ENCODE results near the gene TUT1.
"Not testable (repeated sequence)": the region's sequence is repeated elsewhere in the genome, so short reads cannot be mapped to it uniquely, and the experiment has no call there.

TUT1 gene

DNA sequence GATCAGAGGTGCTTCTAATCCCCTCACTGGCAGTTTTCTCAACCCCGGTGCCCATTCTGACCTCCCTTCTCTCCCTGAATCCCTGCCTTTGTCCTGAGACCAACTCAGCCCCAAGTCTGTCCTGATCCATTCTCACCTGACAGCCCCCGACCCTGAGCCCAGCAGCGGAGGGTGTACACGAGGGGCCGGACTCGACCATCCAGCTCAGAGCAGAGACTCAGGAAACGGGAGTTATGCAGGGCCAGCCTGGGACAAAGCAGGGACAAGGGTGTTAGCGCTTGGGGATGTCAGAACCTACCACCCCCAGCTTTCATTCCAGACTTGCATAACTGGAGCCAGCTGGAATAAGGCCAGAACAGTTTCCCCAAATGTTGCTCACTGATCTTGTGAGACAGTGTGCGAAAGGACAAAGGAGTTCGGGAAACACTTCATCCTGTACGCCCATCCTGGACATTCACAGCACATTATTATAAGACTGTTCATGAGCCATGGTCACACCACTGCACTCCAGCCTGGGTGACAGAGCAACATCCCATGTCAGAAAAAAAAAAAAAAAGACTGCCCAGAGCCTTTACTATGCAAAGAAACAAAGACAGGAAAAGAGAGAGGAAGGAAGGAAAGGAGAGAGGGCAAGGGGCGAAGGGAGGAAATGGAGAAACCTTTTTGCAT, 14.1 kb downstream of the TUT1 start:
- no peak for DNase-seq

- no peak for DNase-seq
These were observed 15.5 kb downstream of the TUT1 start for GRCh38 chr11:62575837-62576236.

DNA sequence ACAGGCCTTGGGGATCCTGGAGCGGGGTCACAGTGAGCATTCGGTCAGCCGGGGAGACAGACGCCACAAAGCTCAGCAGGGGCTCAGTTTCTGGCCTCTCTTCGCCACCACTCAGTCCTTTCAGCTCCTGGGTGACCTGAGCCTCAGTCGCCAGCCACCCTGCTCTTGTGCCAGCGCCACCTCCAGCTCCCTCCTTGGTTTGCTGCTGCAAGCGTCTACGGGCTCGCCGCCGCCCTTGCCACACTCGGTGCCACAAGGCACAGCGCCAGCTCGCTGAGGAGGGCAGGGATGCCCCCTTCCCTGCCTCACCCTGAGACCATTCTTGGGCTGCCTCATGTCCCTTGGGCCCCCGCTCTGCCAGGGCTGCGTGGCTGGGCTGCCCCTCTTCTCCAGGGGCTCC, 16.2 kb downstream of the TUT1 start:
- no peak for DNase-seq

DNA sequence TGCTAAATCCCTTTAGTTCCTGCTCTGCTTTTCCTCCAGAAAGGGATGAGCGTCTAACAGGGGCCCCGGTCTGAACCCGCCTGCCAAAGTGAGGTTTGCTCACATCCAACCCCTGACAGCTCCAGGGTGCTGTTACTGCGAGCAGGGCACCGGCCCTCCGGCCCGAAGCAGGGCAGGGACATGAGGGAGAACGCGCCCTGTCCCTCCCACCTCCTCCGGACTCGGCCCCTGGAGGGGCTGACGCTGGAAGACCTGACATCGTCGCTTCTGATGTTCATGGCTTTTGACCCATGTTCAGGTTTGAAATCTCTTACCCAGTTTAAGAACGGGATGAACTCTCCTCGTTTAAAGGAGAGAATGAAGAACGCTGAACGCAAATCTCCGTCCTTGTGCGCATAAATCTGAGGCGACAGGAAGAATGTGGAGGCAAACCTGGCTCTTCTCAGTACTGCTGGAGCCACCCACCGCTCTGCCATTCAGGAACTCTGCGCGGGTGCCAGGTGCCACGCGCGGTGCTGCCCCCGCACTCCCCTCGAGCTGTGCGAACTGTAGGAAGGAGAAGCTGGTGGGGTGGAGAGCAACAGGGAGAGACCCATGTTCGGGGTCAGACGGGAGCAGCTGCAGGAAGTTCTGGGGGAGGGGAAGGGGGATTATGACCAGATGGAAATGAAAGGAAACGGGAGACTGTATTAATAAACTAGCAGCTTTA, 16.8 kb downstream of the TUT1 start:
- no peak for DNase-seq

DNA sequence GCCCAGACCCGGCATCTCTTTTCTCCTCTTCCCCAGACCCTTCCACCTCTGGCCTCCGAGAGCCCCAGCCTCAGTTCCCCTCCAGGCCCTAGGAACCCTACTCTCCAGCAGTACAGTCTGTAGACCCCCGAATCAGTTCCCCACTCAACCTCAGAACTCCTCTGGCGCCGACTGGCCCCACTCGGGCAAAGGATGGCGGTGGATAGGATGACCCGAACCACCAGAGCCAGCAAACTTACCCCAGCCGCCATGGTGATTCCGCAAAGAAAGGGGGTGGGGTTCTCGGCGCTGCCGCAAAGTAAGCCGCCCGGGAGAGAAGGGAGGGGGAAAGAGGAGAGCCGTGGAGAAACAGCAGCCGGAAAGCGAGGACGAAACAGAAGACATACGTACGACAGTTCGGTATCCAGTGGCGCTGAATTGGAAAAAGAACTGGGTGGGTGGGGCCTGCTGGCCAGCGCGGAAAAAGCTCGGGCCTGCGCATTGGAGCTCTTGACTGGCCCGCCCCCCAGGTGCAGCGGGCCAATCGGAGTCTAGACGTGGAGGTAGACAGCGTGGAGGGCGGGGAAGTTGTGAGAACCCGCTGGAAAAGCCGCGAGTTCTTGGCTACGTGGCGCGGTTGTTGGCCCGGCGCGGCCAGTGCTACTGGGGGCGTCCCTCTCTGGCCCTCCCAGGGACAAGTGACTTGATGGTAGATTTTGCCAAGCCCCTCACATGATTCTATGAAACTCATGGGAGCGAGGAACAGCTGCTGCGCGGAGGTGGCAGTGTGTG, 17.5 kb downstream of the TUT1 start, which contains the start of gene EEF1G:
EEF1G (minus strand) TSS at position 300 of the 771 bp plus-strand sequence; CDS start at position 251, 49 bp downstream.
- peak; percentile 84 to 100 for DNase-seq

GRCh38 chr11:62573006-62573591, 18.2 kb downstream of the TUT1 start:
- no peak for DNase-seq

DNA sequence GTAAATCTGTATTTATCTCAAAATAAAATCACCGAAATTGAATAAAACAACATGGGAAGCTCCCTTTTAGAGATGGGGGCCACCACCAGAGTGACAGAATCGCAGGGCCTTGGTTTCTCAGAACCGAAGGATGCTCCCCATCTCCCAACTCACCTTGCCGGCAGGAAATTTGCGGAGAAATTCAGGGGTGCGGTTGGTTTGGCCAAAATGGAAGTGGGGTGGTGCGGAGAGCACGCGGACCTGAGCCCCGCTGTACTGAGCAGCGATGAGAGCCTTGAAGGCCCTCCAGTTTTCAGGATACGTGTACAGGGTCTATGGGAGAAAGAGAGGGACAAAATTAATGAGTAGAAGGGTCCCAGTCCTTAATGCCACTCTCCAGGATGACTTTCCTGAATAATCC, 18.9 kb downstream of the TUT1 start:
- DNase-seq, result no peak

GRCh38 chr11:62571493-62571892, 19.8 kb downstream of the TUT1 start:
- DNase-seq, result not testable (repeated sequence)

- DNase-seq, result not testable (repeated sequence)
These were observed 20.4 kb downstream of the TUT1 start for GRCh38 chr11:62570903-62571302.

DNA sequence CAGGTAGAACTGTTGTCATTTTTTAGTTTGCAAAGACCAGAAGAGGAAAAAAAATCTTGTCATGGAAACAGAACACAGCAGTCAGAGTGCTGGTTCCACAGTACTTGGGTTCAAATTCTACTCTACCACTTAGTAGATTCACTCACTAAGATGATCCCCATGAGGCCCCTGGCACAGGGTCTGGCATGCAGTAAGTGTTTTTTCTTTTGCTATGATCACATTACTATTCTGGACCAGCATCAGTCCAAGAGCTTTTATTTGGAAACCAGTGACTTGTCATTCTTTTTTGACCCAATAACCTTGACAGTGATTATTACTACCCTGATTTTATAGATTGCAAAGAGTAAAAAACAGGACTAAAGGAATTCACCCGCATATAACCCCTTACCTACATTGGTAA, 21.7 kb downstream of the TUT1 start:
- no peak for DNase-seq

DNA sequence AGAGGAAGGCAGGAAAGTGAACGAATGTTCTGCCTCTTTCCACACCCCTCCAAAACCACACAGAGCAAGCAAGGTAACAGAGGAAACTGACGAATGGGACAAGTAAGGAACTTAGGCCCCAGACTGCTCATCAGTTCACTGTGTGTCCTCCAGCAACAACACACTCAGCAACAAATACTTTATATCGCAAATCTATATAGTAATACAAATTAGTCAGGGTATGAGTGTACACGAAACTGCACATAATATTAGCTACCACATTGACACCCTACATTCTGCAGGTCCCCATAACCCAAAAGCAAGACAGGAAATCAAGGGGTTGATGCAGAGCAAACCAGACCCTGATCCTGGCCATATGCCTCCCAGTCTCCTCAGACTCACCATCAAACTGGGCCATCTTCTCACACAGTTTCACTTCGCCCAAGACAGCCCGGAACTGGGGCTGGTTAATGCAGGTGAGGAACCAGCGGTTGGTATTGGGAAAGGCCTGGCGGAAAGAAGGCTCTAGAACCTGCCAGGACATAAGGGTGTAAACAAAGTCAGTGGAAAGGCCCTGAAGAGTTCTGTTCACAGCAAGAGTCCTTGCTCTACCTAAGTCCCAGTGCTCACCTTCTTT, 24.2 kb downstream of the TUT1 start:
- no peak for DNase-seq

DNA sequence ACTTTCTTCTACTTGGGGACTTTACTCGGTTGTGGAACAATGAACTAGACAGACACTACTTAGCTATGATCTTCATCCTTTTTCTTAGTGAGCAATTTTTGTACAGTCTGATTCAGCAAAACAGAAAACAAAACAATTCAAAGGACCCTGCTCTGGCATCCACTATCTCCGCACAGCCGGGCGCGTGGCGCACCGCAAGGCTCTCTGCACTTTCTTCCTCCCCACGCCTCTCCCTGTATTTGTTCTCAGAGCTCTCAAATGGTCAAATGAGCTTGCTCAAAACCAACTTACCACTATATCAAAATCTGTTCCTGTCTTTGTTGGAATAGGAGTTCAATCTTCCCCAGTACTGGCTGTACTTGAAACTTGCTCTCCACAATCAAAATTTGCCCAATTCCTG, 25.1 kb downstream of the TUT1 start:
- no peak for DNase-seq

DNA sequence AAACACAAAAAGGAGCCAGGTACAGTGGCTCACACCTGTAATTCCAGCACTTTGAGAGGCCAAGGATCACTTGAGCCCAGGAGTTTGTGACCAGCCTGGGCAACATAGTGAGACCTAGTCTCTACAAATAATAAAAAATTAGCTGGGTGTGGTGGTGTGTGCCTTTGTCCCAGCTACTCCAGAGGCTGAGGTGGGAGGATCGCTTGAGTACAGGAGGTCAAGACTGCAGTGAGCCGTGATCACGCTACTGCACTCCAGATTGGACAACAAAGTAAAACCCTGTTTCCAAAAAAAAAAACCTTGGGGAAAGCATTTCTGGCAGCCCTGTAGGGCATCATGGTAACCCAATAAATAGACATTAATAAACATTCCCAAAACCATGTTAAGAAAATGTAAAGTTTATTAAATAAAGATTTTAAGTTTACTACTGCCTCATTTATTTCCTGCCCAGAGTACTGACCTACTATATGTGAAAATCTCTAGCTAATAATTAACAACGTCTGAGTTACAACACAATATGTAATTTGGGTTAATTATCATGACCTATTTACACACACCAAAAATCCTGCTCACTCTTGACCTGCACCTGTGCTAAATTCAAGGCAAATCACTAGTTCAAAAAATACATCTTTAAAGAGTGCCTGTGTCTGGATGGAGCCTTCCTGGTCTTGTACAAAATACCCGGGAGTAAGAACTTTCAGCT, 26.1 kb downstream of the TUT1 start:
- no peak for DNase-seq

GRCh38 chr11:62561677-62562230, 29.6 kb downstream of the TUT1 start:
- not testable (repeated sequence) for DNase-seq

GRCh38 chr11:62560566-62561103, 30.7 kb downstream of the TUT1 start:
- DNase-seq, result peak; percentile 41 to 91

DNA sequence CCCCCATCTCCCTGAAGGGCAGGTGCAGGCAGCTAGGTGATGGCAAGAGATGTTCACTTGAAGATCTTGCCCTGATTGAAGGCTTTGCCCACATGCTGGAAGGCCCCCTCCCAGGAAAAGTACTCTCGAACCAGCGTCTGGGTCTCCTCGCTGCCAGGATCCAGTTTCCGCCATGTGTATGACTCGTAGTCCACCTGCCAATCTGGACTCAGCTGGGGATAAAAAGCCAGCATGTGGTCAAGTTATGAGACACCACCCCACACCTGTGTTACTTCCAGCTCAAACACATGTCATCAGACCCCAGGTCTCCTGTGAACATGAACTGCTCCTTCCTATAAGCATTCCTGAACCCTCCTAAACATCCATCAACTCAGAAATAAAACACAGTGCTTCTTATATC, 31.7 kb downstream of the TUT1 start:
- DNase-seq, result not testable (repeated sequence)

GRCh38 chr11:62559204-62559603, 32.1 kb downstream of the TUT1 start:
- DNase-seq, result no peak

DNA sequence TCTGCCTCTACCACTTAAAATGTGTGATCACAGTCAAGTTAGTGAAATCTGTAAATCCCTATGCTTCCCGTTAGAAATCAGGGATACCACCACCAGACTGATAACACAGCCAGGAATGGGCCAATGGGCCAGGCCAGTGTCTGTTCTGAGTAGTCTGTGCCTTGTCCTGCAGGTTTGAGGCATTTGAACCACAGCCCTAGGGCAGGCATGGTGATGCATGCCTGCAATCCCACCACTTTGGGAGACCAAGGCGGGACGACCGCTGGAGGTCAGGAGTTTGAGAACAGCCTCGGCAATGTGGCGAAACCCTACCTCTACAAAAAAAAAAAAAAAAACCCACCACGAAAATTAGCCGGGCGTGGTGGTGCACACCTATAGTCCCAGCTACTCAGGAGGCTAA, 32.7 kb downstream of the TUT1 start:
- DNase-seq, result no peak

DNA sequence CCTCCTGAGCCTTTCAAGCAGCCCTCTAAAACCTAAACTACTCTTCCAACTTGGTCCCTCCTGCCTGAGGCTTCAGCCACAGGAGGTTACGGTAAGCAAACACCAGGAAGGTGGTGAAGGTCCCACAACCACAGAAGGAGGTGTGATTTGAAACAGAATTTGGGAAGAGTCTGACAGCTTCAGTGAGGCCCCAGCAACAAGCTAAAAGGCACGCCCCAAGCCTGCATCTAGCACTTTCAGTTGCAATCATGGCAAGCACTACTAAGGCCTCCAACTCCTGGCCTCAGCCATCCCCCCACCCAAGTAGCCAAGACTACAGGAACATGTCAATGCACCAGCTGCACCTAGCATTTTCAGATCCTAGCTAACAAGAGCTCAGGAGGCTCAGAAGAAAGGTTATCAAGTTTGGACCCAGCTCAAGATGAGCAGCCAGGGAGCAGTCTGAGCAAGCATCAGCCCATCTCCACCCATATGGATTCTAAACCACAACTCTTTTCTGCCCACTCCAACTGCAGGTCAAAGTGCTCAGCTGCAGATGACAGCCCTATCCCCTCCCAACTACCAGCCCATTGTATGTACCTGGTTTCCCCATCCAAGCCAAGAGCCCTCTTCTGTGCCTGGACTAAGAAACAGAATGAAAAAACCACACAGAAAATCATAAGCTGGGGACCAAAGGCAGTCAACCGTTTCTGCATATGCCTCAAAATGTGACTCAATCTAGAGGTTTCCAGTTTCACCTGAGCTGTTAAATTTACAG, 34.3 kb downstream of the TUT1 start:
- peak in 1 of 2 donors; percentile 43 for DNase-seq

DNA sequence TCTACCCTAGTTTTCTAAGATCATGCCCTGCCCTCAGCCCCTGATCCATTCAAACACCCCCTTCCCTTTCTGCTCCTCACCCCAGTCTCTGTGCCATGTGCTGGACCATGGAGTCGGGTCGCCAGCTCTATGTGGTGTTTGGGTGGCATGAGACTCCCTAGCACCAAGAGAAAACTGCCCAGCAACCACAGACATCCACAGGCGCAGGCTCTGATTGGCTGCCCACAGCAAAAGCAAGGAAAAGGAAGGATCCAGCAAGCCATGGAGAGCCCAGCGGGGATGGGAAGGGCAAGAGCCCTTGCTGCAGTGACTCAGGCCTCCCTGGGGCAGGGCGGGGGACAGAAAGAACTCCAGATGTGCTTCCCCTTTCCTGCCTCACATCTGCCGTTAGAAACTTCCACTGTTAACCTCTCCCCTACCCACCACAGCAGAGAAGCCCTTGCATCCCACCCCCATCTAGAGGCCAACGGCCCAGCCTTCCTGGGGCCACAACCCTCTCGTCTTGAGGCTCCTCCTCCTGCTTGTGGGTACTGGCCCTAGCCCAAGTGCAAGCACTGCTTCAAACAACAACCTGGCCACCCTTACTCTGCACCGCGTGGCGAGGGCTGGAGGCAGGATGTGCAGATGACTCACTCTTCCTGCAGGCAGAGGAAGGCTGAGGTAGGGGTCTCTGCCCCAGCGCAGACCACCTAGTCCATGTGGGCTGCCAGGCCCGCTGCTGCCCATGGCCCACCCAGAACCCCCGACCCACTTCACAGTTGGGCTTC, 35.0 kb downstream of the TUT1 start:
- peak; percentile 65 to 95 for DNase-seq

All from bone marrow (tissue), 2 donors.